Neural progenitor cell (in vitro differentiated cells): ENCODE data around the gene UHRF1.

Experiments used
- CTCF ChIP-seq: fragments of 200-600 bp; sonication (generic); IDR thresholded peaks from 2 replicates; pipeline ENCODE4 v1.5.1; 2017; ENCODE audit warnings: antibody characterized with exemption, mild to moderate bottlenecking
- EZH2 ChIP-seq: fragments of 200-600 bp; sonication (generic); IDR thresholded peaks from 2 replicates; pipeline ENCODE4 v1.6.1; 2017; ENCODE audit warnings: antibody characterized with exemption, mild to moderate bottlenecking, moderate library complexity
- EZH2phosphoT487 ChIP-seq: fragments of 200-600 bp; sonication (generic); IDR thresholded peaks from 2 replicates; pipeline ENCODE4 v1.6.1; 2017; ENCODE audit warnings: antibody characterized with exemption

DNA sequence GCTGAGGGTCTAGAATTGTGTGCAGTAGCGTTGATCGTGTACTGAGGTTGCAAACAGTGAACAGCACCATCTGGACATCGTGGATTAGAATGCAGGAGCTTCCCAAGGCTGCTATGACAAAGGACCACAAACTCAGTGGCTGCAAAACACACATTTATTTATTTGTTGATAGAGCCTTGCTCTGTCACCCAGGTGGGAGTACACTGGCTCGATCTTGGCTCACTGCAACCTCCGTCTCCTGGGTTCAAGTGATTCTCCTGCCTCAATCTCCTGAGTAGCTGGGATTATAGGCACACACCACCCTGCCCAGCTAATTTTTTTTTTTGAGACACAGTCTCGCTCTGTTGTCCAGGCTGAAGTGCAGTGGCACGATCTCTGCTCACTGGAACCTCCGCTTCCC is 2.3 kb upstream of the UHRF1 start:
- TF ChIP-seq CTCF, result no peak
- no peak for TF ChIP-seq EZH2phosphoT487
- TF ChIP-seq EZH2, result no peak
